Endodermal cell (in vitro differentiated cells): Measurements from ENCODE around the gene DMBT1. TPM values are rescaled to one million over a fixed set of nuclear protein-coding genes. Genes with fewer than 3 reads are reported as not detected.

Experiments
- DNase-seq: peaks from one replicate; pipeline ENCODE4 v3.0.0-alpha.2; 2017
- H3K27ac ChIP-seq: 2 replicates; pipeline ENCODE4 v1.5.1; 2013; ENCODE audit warnings: mild to moderate bottlenecking, low read depth, low read length, moderate library complexity
- H3K27me3 ChIP-seq: 2 replicates; pipeline ENCODE4 v1.6.1; 2013; ENCODE audit warnings: mild to moderate bottlenecking, low read length, moderate library complexity; ENCODE audit not compliant: insufficient read depth, control insufficient read depth, poor library complexity, severe bottlenecking
- H3K36me3 ChIP-seq: 2 replicates; pipeline ENCODE4 v1.7.0; 2013; ENCODE audit warnings: mild to moderate bottlenecking, low read length, moderate library complexity; ENCODE audit not compliant: control insufficient read depth, insufficient read depth
- H3K4me1 ChIP-seq: one replicate; pipeline ENCODE4 v1.7.0; 2013; ENCODE audit warnings: low read length; ENCODE audit not compliant: control insufficient read depth, insufficient read depth
- H3K4me3 ChIP-seq: 2 replicates; pipeline ENCODE4 v1.5.1; 2013; ENCODE audit warnings: mild to moderate bottlenecking, low read length, moderate library complexity
- H3K9ac ChIP-seq: 2 replicates; pipeline ENCODE4 v1.6.1; 2013; ENCODE audit warnings: mild to moderate bottlenecking, low read length, moderate library complexity; ENCODE audit not compliant: poor library complexity, severe bottlenecking; ENCODE audit errors: extremely low read depth
- H3K9me3 ChIP-seq: 2 replicates; pipeline ENCODE4 v1.6.1; 2013; ENCODE audit warnings: mild to moderate bottlenecking, low read length, moderate library complexity; ENCODE audit not compliant: control insufficient read depth
- H3K27ac Mint-ChIP-seq: 2 replicates; pipeline ENCODE4 v1.8.0; 2020; ENCODE audit warnings: mixed read lengths
- H3K27me3 Mint-ChIP-seq: 2 replicates; pipeline ENCODE4 v1.8.0; 2021; ENCODE audit warnings: mild to moderate bottlenecking, mixed read lengths; ENCODE audit not compliant: insufficient read depth
- H3K36me3 Mint-ChIP-seq: 2 replicates; pipeline ENCODE4 v1.8.0; 2020; ENCODE audit warnings: low read depth, mixed read lengths
- H3K4me1 Mint-ChIP-seq: 2 replicates; pipeline ENCODE4 v1.8.0; 2020; ENCODE audit warnings: mixed read lengths
- H3K4me3 Mint-ChIP-seq: 2 replicates; pipeline ENCODE4 v1.8.0; 2020; ENCODE audit warnings: mild to moderate bottlenecking, moderate library complexity, mixed read lengths
- H3K9me3 Mint-ChIP-seq: 2 replicates; pipeline ENCODE4 v1.8.0; 2020; ENCODE audit warnings: mild to moderate bottlenecking, mixed read lengths
- CTCF ChIP-seq: fragments of 200-600 bp; sonication (generic); conservative IDR thresholded peaks from 2 replicates; pipeline ENCODE4 v1.5.0; 2021; ENCODE audit warnings: antibody characterized with exemption, mild to moderate bottlenecking
- whole genome bisulfite sequencing, 2 experiments: methylation state at CpG; one replicate each; pipeline versions ENCODE4 v1.1.5 to v1.1.7; 2013; ENCODE audit warnings: missing lambda C conversion rate in 2 of 2, mixed read lengths in 1 of 2; ENCODE audit not compliant: insufficient coverage in 1 of 2, insufficient read length in 1 of 2; 5-methylcytosine and 5-hydroxymethylcytosine counted together
- total RNA-seq, 2 donors: library from RNA; stranded (reverse); fragmentation: NEBNext Ultra II Directional in 1 of 2; extraction: Animal tissue kit (Norgen Biotek cat#: 25700) in 1 of 2; gene quantifications; 2 replicates in 1 of 2; 3 replicates in 1 of 2; pipeline ENCODE4 v1.2.1, GENCODE V29; 2021

Gene DMBT1
- total RNA-seq, 2 donors from 2014 or later, result not detected

DNA sequence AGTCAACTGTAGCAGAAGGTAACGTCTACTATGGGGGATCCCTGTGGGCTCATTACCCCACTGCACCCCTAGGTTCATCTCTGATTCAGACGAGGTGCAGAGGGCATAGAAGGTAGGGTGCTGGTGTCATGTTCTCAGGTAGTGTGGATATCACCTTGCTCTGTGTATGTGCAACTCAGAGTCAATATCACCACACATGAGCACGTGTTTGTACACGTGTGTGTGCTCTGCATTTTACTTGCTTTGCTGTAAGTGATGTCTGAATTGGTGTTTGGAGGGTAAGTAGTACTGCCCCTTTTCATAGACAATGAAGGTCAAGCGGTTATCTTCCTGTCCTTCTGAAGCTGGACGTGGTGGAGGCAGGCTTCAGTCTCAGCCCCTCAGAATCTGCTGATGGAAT lies 10.4 kb downstream of the DMBT1 start:
- no peak overlapping the region for H3K27ac ChIP-seq
- Mint-ChIP-seq H3K36me3 (no peaks in the 10 kb centered on the region), H3K9me3 (peaks cover 5% of the 10 kb centered on the region), H3K27me3 (peaks cover 53% of the 10 kb centered on the region), H3K27ac (no peak overlapping the region), H3K4me1 (no peaks in the 10 kb centered on the region), H3K4me3 (no peak overlapping the region)
- TF ChIP-seq CTCF, result no peak
- H3K9me3 ChIP-seq, result no peaks in the 10 kb centered on the region
- DNase-seq, result no peak
- no peak overlapping the region for H3K9ac ChIP-seq
- peaks cover 17% of the 10 kb centered on the region for H3K27me3 ChIP-seq
- H3K4me1 ChIP-seq, result no peaks in the 10 kb centered on the region
- H3K36me3 ChIP-seq, result no peaks in the 10 kb centered on the region
- H3K4me3 ChIP-seq, result no peak overlapping the region
- 83 to 86% methylated on average over 3 to 6 of the region's 6 CpGs for WGBS, 2 experiments

DNA sequence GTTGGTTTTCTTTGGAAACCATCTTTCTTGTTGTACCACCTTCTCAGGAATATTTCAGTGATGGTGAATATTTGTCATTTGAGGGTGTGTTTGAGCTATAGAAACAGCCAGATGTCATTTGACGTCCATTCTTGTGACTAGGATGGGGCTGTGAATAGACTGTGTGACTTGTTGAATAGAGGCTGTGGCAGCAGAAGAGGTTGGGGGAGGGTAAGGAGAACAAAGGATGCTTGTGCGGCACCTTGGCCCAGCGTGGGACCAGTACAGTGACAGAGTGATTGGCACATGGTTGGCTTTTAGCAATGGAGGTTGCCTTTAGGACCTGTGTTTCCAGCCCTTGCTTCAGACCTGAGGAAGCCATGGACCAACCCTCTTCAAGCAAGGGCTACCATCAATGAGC lies 11.3 kb downstream of the DMBT1 start:
- Histone ChIP-seq H3K9ac (no peak overlapping the region), H3K27me3 (peaks cover 17% of the 10 kb centered on the region), H3K27ac (no peak overlapping the region), H3K36me3 (no peaks in the 10 kb centered on the region), H3K9me3 (no peaks in the 10 kb centered on the region), H3K4me1 (no peaks in the 10 kb centered on the region), H3K4me3 (no peak overlapping the region)
- Mint-ChIP-seq H3K27me3 (peaks cover 58% of the 10 kb centered on the region), H3K4me3 (no peak overlapping the region), H3K36me3 (no peaks in the 10 kb centered on the region), H3K27ac (no peak overlapping the region), H3K4me1 (no peaks in the 10 kb centered on the region), H3K9me3 (peaks cover 5% of the 10 kb centered on the region)
- DNase-seq, result no peak
- 84 to 93% methylated on average over 3 of the region's 3 CpGs for WGBS, 2 experiments
- no peak for TF ChIP-seq CTCF

- no peaks in the 10 kb centered on the region for H3K4me1 ChIP-seq
- Mint-ChIP-seq H3K36me3 (no peaks in the 10 kb centered on the region), H3K9me3 (peaks cover 5% of the 10 kb centered on the region), H3K4me1 (no peaks in the 10 kb centered on the region), H3K27me3 (peaks cover 37% of the 10 kb centered on the region), H3K27ac (no peak overlapping the region), H3K4me3 (no peak overlapping the region)
- no peak overlapping the region for H3K9ac ChIP-seq
- no peak for TF ChIP-seq CTCF
- no peak for DNase-seq
- 74 to 78% methylated on average over 3 of the region's 3 CpGs for WGBS, 2 experiments
- no peak overlapping the region for H3K27ac ChIP-seq
- H3K9me3 ChIP-seq, result no peaks in the 10 kb centered on the region
- no peak overlapping the region for H3K4me3 ChIP-seq
- H3K27me3 ChIP-seq, result peaks cover 17% of the 10 kb centered on the region
- no peaks in the 10 kb centered on the region for H3K36me3 ChIP-seq
Measured at GRCh38 chr10:122575776-122576175, 15.2 kb downstream of the DMBT1 start.
